ENCODE measurements around the gene TMEM175. TPM values are rescaled to one million over a fixed set of nuclear protein-coding genes. Genes with fewer than 3 reads are reported as not detected.

The TMEM175 gene
- total and polyA plus RNA-seq, 12 donors = 15.6 to 49.6 (median 19.0) TPM

DNA sequence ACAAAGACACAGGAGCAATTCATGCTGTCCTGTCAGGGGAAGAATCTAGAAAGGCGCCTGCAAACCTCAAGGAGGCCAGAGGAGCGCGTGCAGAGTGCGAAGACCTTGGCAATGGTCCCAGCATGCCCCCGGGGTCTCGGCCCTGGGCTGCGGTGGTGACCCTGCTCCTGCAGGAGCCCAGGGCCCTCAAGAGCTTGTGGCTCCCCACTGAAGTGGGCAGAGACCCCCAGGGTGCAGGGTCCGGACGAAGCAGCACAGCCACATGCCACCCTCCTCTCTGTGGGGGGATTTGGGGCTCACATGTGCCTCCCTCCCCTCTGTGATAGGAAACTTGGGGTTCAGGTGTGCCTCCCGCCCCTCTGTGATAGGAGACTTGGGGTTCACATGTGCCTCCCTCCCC, 39.5 kb upstream of the TMEM175 start:
- 92 to 94% methylated on average over 10 of the region's 10 CpGs for WGBS, 2 donors
- no peak for DNase-seq
- ATAC-seq = no peak
- no peaks in the 10 kb centered on the region for H3K27me3 ChIP-seq
- no peak overlapping the region for H3K27ac ChIP-seq
- no peaks in the 10 kb centered on the region for H3K9me3 ChIP-seq
- peaks cover 0 to 99% (median 37%) of the 10 kb centered on the region in 9 donors for H3K36me3 ChIP-seq
- H3K4me1 ChIP-seq = no peaks in the 10 kb centered on the region
- TF ChIP-seq, protein P1, sequence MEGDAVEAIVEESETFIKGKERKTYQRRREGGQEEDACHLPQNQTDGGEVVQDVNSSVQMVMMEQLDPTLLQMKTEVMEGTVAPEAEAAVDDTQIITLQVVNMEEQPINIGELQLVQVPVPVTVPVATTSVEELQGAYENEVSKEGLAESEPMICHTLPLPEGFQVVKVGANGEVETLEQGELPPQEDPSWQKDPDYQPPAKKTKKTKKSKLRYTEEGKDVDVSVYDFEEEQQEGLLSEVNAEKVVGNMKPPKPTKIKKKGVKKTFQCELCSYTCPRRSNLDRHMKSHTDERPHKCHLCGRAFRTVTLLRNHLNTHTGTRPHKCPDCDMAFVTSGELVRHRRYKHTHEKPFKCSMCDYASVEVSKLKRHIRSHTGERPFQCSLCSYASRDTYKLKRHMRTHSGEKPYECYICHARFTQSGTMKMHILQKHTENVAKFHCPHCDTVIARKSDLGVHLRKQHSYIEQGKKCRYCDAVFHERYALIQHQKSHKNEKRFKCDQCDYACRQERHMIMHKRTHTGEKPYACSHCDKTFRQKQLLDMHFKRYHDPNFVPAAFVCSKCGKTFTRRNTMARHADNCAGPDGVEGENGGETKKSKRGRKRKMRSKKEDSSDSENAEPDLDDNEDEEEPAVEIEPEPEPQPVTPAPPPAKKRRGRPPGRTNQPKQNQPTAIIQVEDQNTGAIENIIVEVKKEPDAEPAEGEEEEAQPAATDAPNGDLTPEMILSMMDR (IDR thresholded peaks at IDR 0.05) = no peak
- no peak overlapping the region for H3K4me3 ChIP-seq
- intact Hi-C loops (cut with DNase I) = loop anchor here in 1 of 10 donors (10.0 kb wide), 1 partner anchor 148 kb away; no protein-coding TSS in a partner anchor

DNA sequence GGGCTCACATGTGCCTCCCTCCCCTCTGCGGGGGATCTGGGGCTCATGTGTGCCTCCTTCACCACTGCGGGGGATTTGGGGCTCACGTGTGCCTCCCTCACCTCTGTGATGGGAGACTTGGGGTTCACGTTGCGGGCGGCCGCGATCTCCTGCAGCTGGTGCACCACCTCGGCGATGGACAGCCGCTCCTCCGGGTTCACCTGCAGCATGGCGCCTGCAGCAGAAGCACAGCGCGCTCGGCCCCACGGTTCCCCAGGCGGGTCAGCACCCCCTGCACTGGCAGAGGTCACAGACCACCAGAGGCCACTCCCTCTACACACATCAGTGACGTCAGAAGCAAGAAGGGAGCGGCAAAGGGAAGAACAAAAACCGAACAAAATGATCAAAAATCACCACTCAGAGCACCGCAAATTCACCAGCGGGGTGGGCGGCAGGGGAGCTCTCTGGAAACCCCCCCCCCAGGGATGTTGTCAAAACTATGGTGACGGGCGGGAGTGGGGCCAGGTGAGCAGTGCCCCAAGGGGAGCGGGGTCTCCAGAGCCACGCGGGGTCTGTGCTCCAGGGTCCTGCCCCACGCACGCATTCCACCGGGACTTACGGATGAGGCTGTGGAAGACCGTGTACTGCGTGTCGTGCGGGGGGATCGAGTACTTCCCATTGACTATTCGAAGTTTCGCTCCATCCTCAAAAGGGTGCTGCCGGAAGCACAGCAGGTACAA, 38.8 kb upstream of the TMEM175 start:
- DNase-seq (no peak), ATAC-seq (no peak)
- TF ChIP-seq, protein P1 (IDR thresholded peaks at IDR 0.05) = no peak
- Histone ChIP-seq H3K27ac (no peak overlapping the region), H3K36me3 (peaks cover 0 to 99% (median 40%) of the 10 kb centered on the region in 9 donors), H3K9me3 (no peaks in the 10 kb centered on the region), H3K27me3 (no peaks in the 10 kb centered on the region), H3K4me1 (no peaks in the 10 kb centered on the region), H3K4me3 (no peak overlapping the region)
- 96 to 97% methylated on average over 40 to 41 of the region's 41 CpGs for WGBS, 2 donors
- intact Hi-C loops (cut with DNase I) = loop anchor here in 1 of 10 donors (10.0 kb wide), 1 partner anchor 149 kb away; no protein-coding TSS in a partner anchor

DNA sequence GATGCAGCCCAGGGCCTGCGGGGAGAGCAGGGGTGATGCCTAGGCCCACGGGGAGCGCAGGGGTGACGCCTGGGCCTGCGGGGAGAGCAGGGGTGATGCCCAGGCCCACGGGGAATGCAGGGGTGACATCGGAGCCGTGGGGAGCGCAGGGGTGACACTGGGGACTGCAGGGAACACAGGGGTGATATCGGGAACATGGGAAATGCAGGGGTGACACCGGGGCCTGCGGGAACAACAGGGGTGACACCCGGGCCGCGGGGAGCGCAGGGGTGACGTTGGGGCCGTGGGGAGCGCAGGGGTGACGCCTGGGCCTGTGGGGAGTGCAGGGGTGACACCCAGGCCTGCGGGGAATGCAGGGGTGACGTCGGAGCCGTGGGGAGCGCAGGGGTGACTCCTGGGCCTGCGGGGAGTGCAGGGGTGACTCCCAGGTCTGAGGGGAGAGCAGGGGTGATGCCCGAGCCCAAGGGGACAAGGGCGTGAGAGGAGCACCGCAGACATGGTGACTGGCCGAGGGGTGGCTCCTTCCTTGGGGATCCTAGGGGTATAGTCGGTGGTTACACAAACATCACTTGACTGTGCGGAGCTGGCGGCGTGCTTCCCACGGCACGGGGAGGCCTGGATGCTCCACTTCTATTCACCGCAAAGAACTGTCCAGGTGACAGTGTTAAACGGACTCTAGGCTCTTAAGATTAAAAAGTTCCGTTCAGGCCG, 38.1 kb upstream of the TMEM175 start:
- intact Hi-C loops (cut with DNase I) = loop anchor here in 1 of 10 donors (10.0 kb wide), 1 partner anchor 149 kb away; no protein-coding TSS in a partner anchor
- 95% methylated on average over 40 of the region's 40 CpGs for WGBS, 2 donors
- H3K4me1 ChIP-seq = no peaks in the 10 kb centered on the region
- H3K4me3 ChIP-seq = no peak overlapping the region
- no peak overlapping the region for H3K27ac ChIP-seq
- TF ChIP-seq, protein P1 (IDR thresholded peaks at IDR 0.05) = no peak
- peaks cover 0 to 92% (median 39%) of the 10 kb centered on the region in 9 donors for H3K36me3 ChIP-seq
- no peak for ATAC-seq
- no peaks in the 10 kb centered on the region for H3K27me3 ChIP-seq
- H3K9me3 ChIP-seq = no peaks in the 10 kb centered on the region
- no peak for DNase-seq

DNA sequence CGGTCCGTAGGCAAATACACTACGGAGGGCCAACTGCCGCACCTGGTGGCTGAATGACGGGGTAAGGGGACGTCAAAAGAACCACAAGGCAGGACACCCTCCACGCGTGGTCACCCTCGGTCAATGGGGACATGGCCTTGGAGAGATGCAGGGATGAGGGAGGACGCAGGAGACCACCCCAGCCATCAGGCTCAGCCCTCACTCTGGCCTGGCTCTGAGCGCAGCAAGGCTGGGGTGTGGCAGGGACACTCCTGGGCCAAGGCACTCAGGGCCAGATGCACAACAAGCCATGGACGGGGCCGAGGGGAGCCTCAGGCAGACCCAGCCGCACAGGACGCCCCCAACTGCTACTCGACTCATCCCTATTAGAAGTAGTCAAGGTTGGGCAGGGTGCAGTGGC, 36.7 kb upstream of the TMEM175 start:
- intact Hi-C loops (cut with DNase I) = loop anchor here in 1 of 10 donors (10.0 kb wide), 1 partner anchor 151 kb away; no protein-coding TSS in a partner anchor
- Histone ChIP-seq H3K27ac (no peak overlapping the region), H3K9me3 (no peaks in the 10 kb centered on the region), H3K4me1 (no peaks in the 10 kb centered on the region), H3K27me3 (no peaks in the 10 kb centered on the region), H3K36me3 (peaks cover 0 to 86% (median 33%) of the 10 kb centered on the region in 9 donors), H3K4me3 (no peak overlapping the region)
- WGBS, 2 donors = 96 to 97% methylated on average over 16 of the region's 16 CpGs
- ATAC-seq (no peak), DNase-seq (no peak)
- TF ChIP-seq, protein P1 (IDR thresholded peaks at IDR 0.05) = no peak
